ENCODE measurements around the gene TOR1AIP1. TPM values are rescaled to one million over a fixed set of nuclear protein-coding genes. Genes with fewer than 3 reads are reported as not detected.
"Not testable (repeated sequence)": the region's sequence is repeated elsewhere in the genome, so short reads cannot be mapped to it uniquely, and the experiment has no call there.

The TOR1AIP1 gene
- total RNA-seq (10 to 100 TPM; 51.6 to 56.5 TPM), polyA plus RNA-seq (10 to 100 TPM; 46.9 to 63.0 (median 55.1) TPM), total RNA-seq (92.8 to 160 (median 111) reads per million in 6 experiments)

GRCh38 chr1:179882253-179883039, at the start of gene TOR1AIP1:
Gene TOR1AIP1, plus strand, starts transcription at chr1:179882285. Its CDS starts 218 bp downstream, at chr1:179882503.
- peaks cover 14 to 67% (median 55%) of the 10 kb centered on the region in 4 donors for H3K4me1 Mint-ChIP-seq

GRCh38 chr1:179836686-179837445, 45.2 kb upstream of the TOR1AIP1 start:
- not testable (repeated sequence) for ATAC-seq, DNase-seq, H3K27me3 Mint-ChIP-seq, H3K9me3 Mint-ChIP-seq, H3K4me3 Mint-ChIP-seq, H3K27ac Mint-ChIP-seq
- H3K36me3 Mint-ChIP-seq: peaks cover 0 to 15% (median 4%) of the 10 kb centered on the region in 3 donors
- peaks cover 6 to 11% (median 6%) of the 10 kb centered on the region in 4 donors for H3K4me1 Mint-ChIP-seq
- POLR2A ChIA-PET: interaction anchor here (1.5 kb wide), 1 partner anchor 22 kb away, joined by 6 read pairs; no protein-coding TSS in a partner anchor

More at GRCh38 chr1:179882253-179883039, at the start of gene TOR1AIP1:
- no peaks in the 10 kb centered on the region for H3K27me3 Mint-ChIP-seq
- H3K9me3 Mint-ChIP-seq: no peaks in the 10 kb centered on the region
- DNase-seq (peak; percentile 93 to 98 (median 98)), ATAC-seq (peak; percentile 73 to 75)
- POLR2A ChIA-PET: interaction anchor here (0.5 to 7.9 kb wide), 25 partner anchors 8 to 1223 kb away, joined by 3 to 140 read pairs (median 3); partner anchors contain the start of genes ACBD6, CEP350, QSOX1 and SOAT1
- H3K4me3 Mint-ChIP-seq: peak within 1 kb of the TSS; percentile 91 to 100 (median 95)
- peak within 1 kb of the TSS; percentile 99 to 100 (median 100) for H3K27ac Mint-ChIP-seq
- H3K36me3 Mint-ChIP-seq: peaks cover 0 to 29% (median 8%) of the 10 kb centered on the region in 3 donors

GRCh38 chr1:179840107-179840506, 42.0 kb upstream of the TOR1AIP1 start:
- DNase-seq (no peak), ATAC-seq (no peak)
- no peaks in the 10 kb centered on the region for H3K27me3 Mint-ChIP-seq
- H3K36me3 Mint-ChIP-seq: peaks cover 0 to 31% (median 9%) of the 10 kb centered on the region in 3 donors
- POLR2A ChIA-PET: interaction anchor here (0.6 kb wide), 1 partner anchor 661 kb away, joined by 3 read pairs; no protein-coding TSS in a partner anchor
- no peak overlapping the region for H3K27ac Mint-ChIP-seq
- no peak overlapping the region for H3K4me3 Mint-ChIP-seq
- no peaks in the 10 kb centered on the region for H3K9me3 Mint-ChIP-seq
- H3K4me1 Mint-ChIP-seq: peaks cover 0 to 5% (median under 1%) of the 10 kb centered on the region in 4 donors

- Mint-ChIP-seq H3K4me3 (no peak overlapping the region), H3K27me3 (no peaks in the 10 kb centered on the region), H3K27ac (no peak overlapping the region), H3K9me3 (no peaks in the 10 kb centered on the region), H3K36me3 (peaks cover 0 to 80% (median 41%) of the 10 kb centered on the region in 3 donors), H3K4me1 (peaks cover 0 to 8% (median 3%) of the 10 kb centered on the region in 4 donors)
- POLR2A ChIA-PET: no interaction called here
- no peak for ATAC-seq
- no peak for DNase-seq
These were observed 33.9 kb upstream of the TOR1AIP1 start for GRCh38 chr1:179848233-179848632.

- ATAC-seq: no peak
- H3K9me3 Mint-ChIP-seq: no peaks in the 10 kb centered on the region
- H3K4me3 Mint-ChIP-seq: no peak overlapping the region
- POLR2A ChIA-PET: no interaction called here
- H3K36me3 Mint-ChIP-seq: peaks cover 0 to 81% (median 29%) of the 10 kb centered on the region in 3 donors
- no peak for DNase-seq
- H3K27me3 Mint-ChIP-seq: no peaks in the 10 kb centered on the region
- H3K27ac Mint-ChIP-seq: no peak overlapping the region
- H3K4me1 Mint-ChIP-seq: peaks cover 0 to 4% (median 2%) of the 10 kb centered on the region in 4 donors
These were observed 29.0 kb upstream of the TOR1AIP1 start for GRCh38 chr1:179853102-179853501.

- H3K27ac Mint-ChIP-seq, H3K9me3 Mint-ChIP-seq, ATAC-seq, H3K4me3 Mint-ChIP-seq, POLR2A ChIA-PET, H3K27me3 Mint-ChIP-seq, DNase-seq: not testable (repeated sequence)
- peaks cover 4 to 12% (median 5%) of the 10 kb centered on the region in 4 donors for H3K4me1 Mint-ChIP-seq
- H3K36me3 Mint-ChIP-seq: peaks cover 0 to 64% (median 16%) of the 10 kb centered on the region in 3 donors
These were observed 26.3 kb upstream of the TOR1AIP1 start for GRCh38 chr1:179855831-179856230.

- Mint-ChIP-seq H3K36me3 (peaks cover 0 to 62% (median 13%) of the 10 kb centered on the region in 3 donors), H3K27me3 (no peaks in the 10 kb centered on the region), H3K9me3 (no peaks in the 10 kb centered on the region), H3K4me1 (peaks cover 3 to 14% (median 4%) of the 10 kb centered on the region in 4 donors), H3K4me3 (no peak overlapping the region), H3K27ac (peak overlapping the region in 2 of 10 donors; percentile 33 to 75)
- DNase-seq (no peak), ATAC-seq (no peak)
- POLR2A ChIA-PET: no interaction called here
These were observed 25.8 kb upstream of the TOR1AIP1 start for GRCh38 chr1:179856296-179856695.

- Mint-ChIP-seq H3K4me3 (no peak overlapping the region), H3K27me3 (no peaks in the 10 kb centered on the region), H3K36me3 (peaks cover 0 to 61% (median 12%) of the 10 kb centered on the region in 3 donors), H3K27ac (peak overlapping the region in 2 of 10 donors; percentile 24 to 46), H3K4me1 (peaks cover 3 to 14% (median 4%) of the 10 kb centered on the region in 4 donors), H3K9me3 (no peaks in the 10 kb centered on the region)
- DNase-seq: no peak
- POLR2A ChIA-PET: no interaction called here
- ATAC-seq: no peak
These were observed 25.1 kb upstream of the TOR1AIP1 start for GRCh38 chr1:179857009-179857408.

- H3K27ac Mint-ChIP-seq: no peak overlapping the region
- peaks cover 0 to 63% (median 7%) of the 10 kb centered on the region in 3 donors for H3K36me3 Mint-ChIP-seq
- no peak for ATAC-seq
- DNase-seq: no peak
- POLR2A ChIA-PET: no interaction called here
- H3K4me1 Mint-ChIP-seq: peaks cover 0 to 14% (median 4%) of the 10 kb centered on the region in 4 donors
- no peaks in the 10 kb centered on the region for H3K9me3 Mint-ChIP-seq
- no peaks in the 10 kb centered on the region for H3K27me3 Mint-ChIP-seq
- peak overlapping the region in 1 of 10 donors; percentile 20 for H3K4me3 Mint-ChIP-seq
These were observed 21.4 kb upstream of the TOR1AIP1 start for GRCh38 chr1:179860652-179861051.

- no peak for DNase-seq
- POLR2A ChIA-PET: interaction anchor here (2.9 kb wide), 1 partner anchor 17 kb away, joined by 12 read pairs; the partner anchor contains the start of gene TOR1AIP1
- H3K9me3 Mint-ChIP-seq: no peaks in the 10 kb centered on the region
- H3K4me3 Mint-ChIP-seq: no peak overlapping the region
- ATAC-seq: no peak
- H3K4me1 Mint-ChIP-seq: peaks cover 7 to 17% (median 9%) of the 10 kb centered on the region in 4 donors
- peak overlapping the region in 2 of 10 donors; percentile 25 to 58 for H3K27ac Mint-ChIP-seq
- H3K36me3 Mint-ChIP-seq: peaks cover 0 to 70% (median 8%) of the 10 kb centered on the region in 3 donors
- no peaks in the 10 kb centered on the region for H3K27me3 Mint-ChIP-seq
These were observed 16.7 kb upstream of the TOR1AIP1 start for GRCh38 chr1:179865377-179865776.

GRCh38 chr1:179866616-179867015, 15.5 kb upstream of the TOR1AIP1 start:
- DNase-seq (no peak), ATAC-seq (no peak)
- POLR2A ChIA-PET: interaction anchor here (1.5 to 2.9 kb wide), 2 partner anchors 16 to 312 kb away, joined by 5 to 12 read pairs; partner anchors contain the start of gene TOR1AIP1
- Mint-ChIP-seq H3K36me3 (peaks cover 0 to 65% (median 10%) of the 10 kb centered on the region in 3 donors), H3K27me3 (no peaks in the 10 kb centered on the region), H3K27ac (no peak overlapping the region), H3K9me3 (no peaks in the 10 kb centered on the region), H3K4me1 (peaks cover 9 to 18% (median 11%) of the 10 kb centered on the region in 4 donors), H3K4me3 (no peak overlapping the region)
